GM21515 (cell line): ENCODE data around the gene TCF20.

Experiments used
- ATAC-seq: cut with Tn5 transposase; IDR thresholded peaks from one replicate; pipeline ENCODE4 v1.9.1; 2021; ENCODE audit not compliant: unreplicated experiment

TCF20 gene

DNA sequence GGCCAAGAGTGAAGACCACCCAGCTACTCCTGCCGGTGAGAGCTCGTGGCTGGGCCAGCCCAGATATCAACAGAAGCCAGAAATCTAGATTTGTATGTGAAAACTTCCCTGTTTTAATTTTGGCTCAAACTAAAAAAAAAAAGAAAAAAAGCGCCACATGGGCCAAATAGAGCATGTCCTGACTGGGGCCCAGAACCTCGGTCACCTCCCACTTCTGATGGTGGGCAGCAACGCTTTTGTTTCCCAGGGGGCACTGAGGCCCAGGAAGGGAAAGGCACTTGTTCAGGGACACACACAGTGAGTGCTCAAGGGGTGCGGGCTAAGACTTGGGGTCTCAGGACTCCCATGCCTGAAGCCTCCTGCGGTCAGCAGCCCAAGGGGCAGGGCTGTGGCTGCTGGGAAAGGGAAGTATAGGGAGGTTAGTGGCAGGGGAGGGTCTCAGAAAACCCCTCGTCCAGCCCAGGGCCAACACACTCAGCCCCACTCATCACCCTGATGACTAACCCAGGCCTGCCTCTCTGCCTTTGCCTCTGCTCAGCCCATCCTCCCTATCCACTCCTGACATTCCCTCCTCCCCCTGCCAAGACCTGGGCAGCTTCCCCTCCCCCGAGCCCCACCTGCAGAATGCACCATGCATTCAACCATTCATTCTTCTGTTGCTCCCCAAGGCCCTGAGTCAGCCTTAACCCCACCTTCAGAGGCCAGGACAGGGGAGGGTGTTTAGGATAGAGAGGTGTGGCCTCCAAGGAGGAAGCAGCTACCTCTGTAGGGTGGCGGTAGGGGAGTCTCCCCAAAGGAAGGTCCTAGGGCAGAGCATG lies 30.0 kb upstream of the TCF20 start:
- ATAC-seq, result no peak

DNA sequence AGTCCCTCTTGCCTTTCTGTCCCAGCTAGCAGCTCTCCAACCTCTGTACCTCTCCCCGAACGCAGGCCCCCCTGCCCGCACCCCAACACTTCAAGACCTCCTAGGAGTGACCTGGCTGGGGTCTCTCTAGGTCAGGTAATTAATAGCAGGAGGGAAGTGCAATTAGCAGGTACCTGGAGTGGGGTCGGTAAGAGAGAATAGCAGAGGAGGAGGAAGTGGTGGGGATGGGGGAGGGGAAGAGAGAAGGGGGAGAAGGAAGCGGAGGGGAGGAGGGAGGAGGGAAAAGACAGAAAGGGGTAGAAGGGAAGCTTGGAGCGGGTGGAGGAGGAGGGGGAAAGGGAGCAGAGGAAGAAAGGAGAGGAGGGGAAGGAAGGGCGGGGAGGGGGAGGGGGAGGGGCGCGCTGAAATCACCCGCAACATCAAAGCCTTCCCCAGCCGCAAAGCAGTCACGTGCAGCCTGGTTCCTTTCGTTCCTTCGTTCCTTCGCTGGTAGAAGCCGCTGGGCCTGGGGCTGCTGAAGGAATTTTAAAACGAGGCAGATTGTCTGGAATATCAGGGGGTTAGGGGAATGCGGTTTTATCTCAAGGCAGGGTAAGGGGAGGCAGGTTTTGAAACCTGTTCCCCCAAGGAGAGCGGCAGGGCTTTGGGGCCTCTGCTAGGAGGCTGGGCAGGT lies 29.3 kb upstream of the TCF20 start:
- ATAC-seq, result no peak

DNA sequence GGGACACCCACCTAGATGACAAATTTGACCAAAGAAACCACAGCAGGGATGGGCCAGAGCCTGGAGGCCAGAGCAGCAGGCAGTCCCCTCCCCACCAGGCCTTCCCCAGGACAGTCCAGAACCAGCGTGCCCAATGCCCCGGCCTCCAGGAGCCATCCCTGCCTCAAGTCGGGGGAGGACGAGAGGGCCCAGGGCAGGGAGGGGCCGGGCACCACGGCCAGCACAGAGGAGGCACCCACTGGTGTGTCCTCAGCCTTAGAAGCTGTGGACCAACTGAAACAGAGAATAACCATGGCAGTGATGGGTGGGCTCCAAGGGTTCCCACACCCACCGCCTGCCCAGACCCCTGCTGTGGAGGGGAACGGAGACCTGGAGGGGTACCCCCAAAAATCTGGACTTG lies 28.3 kb upstream of the TCF20 start:
- ATAC-seq, result no peak

- no peak for ATAC-seq
Measured at GRCh38 chr22:42297778-42298177, 27.3 kb upstream of the TCF20 start.

GRCh38 chr22:42296883-42297282 lies 26.4 kb upstream of the TCF20 start:
- ATAC-seq, result no peak

- no peak for ATAC-seq
Measured at GRCh38 chr22:42296381-42296853, 26.0 kb upstream of the TCF20 start.

DNA sequence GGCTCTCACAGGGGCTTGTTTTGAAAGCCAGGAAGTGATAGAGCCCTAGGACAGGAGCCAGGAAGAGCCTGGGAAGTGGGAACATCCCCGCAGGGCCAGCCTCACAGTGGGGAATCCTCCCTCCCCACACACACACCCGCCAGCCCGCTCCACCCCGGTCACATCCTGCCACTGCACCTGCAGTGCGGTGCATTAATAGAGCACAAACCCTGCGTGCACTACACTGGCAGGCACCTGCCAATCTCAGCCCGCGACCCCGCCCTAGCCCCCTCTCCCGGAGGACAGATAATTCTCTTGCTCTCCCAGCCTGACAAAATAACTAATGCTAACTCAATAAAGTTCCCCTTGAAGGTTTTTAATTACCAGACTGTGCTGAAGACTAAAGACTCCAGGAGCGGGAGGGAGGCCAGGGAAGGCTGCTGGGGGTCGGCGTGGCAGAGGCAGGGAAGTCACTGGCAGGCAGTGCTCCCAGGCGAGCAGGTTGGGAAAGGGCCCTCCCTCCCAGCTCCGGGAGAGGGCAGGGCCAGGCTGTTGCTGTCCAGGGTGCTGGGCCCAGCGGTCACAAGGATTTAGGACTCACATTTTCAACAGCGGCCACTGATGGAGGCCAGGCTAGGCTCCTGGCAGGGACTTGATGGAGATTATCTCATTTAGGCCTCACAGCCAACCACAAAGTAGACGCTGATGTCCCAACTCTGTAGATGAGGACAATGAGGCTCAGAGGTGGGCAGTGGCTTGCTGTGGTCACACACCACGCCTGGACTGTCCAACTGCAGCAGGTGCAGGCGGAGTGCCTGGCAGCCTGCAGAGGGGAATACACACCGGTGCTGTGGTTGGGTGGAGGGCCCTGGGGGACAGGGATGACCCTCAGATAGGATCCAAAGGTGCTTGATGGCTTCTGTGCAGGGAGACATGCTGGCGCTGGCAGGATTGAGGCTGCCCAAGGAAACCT lies 23.9 kb upstream of the TCF20 start:
- ATAC-seq, result no peak

DNA sequence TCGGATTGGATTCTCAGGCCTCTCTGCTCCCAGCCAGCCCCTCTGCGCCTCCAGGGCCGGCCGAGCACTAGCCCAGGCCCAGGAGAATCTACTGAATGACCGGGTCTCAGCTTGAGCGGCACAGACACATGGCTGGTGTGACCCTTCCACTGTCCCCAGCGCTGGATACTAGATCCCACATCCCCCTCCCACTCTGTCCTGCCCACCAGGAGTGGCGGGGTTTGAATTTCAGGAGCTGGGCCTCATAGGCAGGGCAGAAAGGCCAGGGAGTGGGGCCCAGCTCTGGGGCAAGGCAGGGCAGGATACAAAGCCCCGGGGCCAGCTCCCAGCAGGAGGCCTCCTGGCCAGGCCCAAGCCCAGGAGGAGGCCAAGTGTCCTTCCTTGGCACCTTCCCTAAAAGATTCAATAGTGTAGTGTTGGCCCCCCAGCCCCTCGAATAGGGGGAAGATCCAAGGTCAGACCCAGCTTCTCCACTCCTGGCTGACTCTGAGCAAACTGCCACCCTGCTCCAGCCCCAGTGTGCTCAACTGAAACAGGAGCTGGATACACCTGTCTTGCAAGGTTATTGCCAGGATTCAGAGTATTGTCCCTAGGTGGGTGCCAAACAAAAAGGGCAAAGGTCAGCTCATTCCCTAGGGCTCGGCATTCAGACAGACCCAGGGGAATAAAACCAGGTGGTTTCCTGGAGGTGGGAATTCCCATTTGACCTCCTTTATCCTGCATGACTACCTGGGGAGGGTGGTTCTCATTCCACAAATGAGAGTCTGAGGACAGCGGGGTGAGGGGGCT lies 22.5 kb upstream of the TCF20 start:
- ATAC-seq, result no peak

- ATAC-seq, result no peak
Measured at GRCh38 chr22:42291287-42291686, 20.8 kb upstream of the TCF20 start.

DNA sequence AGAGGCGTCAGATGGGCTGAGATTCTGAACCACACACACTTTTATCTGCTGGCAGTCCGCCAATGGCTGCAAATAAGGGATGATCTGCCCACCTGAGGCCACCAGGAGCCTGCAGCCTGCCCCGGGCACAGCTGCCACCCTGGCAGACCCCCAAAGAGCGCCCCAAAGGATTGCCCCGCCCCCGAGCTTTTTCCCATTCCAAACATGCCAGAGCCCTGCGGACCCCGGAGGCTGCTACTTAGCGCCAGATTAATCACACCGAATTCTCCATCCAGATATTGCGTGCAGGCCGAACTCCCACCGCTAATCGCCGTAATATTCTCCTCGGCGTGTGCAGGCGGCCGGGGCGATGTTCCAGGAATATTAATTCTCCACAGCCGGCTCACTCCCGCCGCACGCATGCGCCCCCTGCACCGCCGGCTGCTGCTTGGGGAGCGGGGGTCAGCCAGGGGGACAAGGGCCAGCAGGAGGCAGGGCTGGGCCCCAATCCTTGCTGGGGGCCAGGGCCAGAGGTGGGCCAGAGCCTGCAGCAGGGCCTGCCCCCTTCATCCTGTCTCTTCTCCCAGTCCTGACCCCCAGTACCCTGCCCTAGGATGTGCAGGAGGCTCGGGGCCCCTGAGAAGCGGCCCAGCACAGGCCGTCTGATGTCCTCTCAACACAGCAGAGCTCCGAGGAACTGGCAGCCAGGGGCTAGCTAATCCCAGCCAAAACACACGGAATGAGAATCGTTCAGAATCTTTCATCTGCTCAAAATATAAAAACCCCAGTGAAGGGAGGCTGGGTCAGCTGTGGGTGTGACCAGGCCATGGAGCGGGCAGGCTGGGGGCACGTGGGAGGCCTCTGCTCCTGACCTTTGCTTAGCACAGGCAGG lies 19.5 kb upstream of the TCF20 start:
- ATAC-seq, result no peak

- no peak for ATAC-seq
Measured at GRCh38 chr22:42288791-42289190, 18.3 kb upstream of the TCF20 start.

DNA sequence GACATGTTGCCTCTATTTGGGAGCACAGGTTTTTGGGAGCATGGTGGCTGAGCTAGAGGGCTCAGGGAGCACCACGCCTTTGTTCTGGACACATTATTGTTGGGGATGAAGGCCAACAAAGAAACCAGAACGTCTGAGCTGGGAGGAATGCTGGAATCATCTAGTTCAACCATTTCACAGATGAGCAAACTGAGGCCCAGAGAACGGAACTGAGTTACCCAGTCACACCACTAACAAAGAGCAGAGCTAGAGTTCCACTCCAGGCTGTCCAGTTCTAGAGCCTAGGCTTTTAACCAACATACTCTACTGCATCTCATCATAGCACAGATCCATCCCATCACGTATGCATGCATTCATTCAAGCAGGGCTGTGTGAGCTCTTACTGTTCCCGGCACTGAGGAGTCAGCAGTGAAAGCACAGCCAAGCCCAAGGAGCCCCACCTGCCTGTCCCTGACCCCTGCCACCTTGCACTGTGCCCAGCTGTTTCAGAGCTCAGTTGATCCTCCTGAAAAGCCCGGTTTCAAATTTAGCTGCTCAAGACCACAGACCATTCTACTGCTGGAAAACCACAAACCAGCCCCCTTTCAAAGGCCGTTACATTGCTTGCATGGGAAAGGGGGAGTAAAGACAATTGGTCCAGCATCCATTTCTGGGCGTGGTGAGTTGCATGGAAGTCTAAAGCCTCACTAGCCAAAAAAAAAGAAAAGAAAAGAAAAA lies 16.9 kb upstream of the TCF20 start:
- no peak for ATAC-seq

- no peak for ATAC-seq
Measured at GRCh38 chr22:42286205-42286604, 15.8 kb upstream of the TCF20 start.

DNA sequence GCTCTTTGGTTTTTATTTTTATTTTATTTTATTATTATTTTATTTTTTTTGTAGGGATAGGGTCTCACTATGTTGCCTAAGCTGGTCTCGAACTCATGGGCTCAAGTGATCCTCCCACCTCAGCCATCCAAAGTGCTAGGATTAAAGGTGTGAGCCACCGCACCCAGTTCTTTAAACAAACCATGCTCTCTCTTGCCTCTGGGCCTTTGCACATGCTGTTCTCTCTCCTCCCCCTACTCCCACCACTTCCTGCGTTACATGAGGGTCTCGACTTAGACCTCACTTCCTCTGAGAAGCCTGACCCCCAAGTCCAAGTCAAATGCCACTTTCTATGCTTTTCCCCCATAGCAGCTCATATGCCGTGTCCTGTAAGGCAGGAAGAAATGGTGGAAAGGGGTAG lies 15.2 kb upstream of the TCF20 start:
- no peak for ATAC-seq

- no peak for ATAC-seq
Measured at GRCh38 chr22:42284643-42285181, 14.3 kb upstream of the TCF20 start.

- no peak for ATAC-seq
Measured at GRCh38 chr22:42284202-42284591, 13.7 kb upstream of the TCF20 start.

GRCh38 chr22:42283278-42284201 lies 13.1 kb upstream of the TCF20 start:
- ATAC-seq, result no peak

DNA sequence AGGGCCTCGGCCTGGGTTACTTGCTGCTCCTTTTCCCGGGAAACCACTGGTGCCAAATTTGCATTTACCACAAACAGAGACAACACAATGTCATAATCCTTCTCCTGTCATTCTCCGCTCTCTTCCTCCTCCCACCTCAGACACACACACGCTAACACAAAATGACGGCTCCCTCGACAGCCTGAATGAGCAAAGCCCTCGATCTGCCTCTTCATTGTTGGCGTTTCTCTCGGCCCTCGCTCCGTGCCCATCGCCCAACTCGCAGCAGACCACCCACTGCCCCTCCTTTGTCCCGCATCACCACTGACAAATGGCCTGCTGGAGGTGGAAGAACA lies 12.5 kb upstream of the TCF20 start:
- no peak for ATAC-seq
